Retinal pigment epithelial cell (primary cell): Measurements from ENCODE around the gene PRELID1.

ENCODE experiments used
- DNase-seq: peaks from one replicate; pipeline ENCODE4 v3.0.0-alpha.2; 2010; ENCODE audit warnings: low read depth
- H3K4me3 ChIP-seq: 2 replicates; pipeline ENCODE4 v1.5.1; 2011; ENCODE audit warnings: mild to moderate bottlenecking, low read length, control low read depth, moderate library complexity
- CTCF ChIP-seq: conservative IDR thresholded peaks from 2 replicates; pipeline ENCODE4 v1.5.1; 2011; ENCODE audit warnings: low read depth, low read length, control low read depth, inconsistent platforms

PRELID1 gene

GRCh38 chr5:177299697-177300096, 3.9 kb upstream of the PRELID1 start:
- no peak for TF ChIP-seq CTCF
- no peak for DNase-seq
- H3K4me3 ChIP-seq, result no peak overlapping the region

GRCh38 chr5:177300236-177300880, 3.2 kb upstream of the PRELID1 start:
- TF ChIP-seq CTCF, result peak; percentile 30
- DNase-seq, result no peak
- H3K4me3 ChIP-seq, result no peak overlapping the region

GRCh38 chr5:177300951-177301350, 2.6 kb upstream of the PRELID1 start:
- no peak for TF ChIP-seq CTCF
- H3K4me3 ChIP-seq, result no peak overlapping the region
- DNase-seq, result no peak

- H3K4me3 ChIP-seq, result no peak overlapping the region
- no peak for TF ChIP-seq CTCF
These were observed 2.0 kb upstream of the PRELID1 start for GRCh38 chr5:177301503-177302165.

GRCh38 chr5:177302354-177303110, 1.1 kb upstream of the PRELID1 start:
- TF ChIP-seq CTCF, result peak; percentile 13
- peak overlapping the region; percentile 98 for H3K4me3 ChIP-seq
- no peak for DNase-seq

More at GRCh38 chr5:177301503-177302165, 2.0 kb upstream of the PRELID1 start:
- DNase-seq, result no peak

GRCh38 chr5:177303925-177304391, 359 bp downstream of the PRELID1 start:
- peak overlapping the region; percentile 98 for H3K4me3 ChIP-seq
- DNase-seq, result no peak
- no peak for TF ChIP-seq CTCF
